GM19463 (cell line): Measurements from ENCODE around the gene CPAMD8.
A peak's percentile ranks its signal among the peaks of the same experiment; 100 is the strongest.

Experiments
- ATAC-seq: cut with Tn5 transposase; IDR thresholded peaks from one replicate; pipeline ENCODE4 v1.9.1; 2021; ENCODE audit warnings: mild to moderate bottlenecking, moderate library complexity; ENCODE audit not compliant: unreplicated experiment

CPAMD8 gene

GRCh38 chr19:16896146-16897028 is 130.2 kb downstream of the CPAMD8 start:
- peak; percentile 18 for ATAC-seq

DNA sequence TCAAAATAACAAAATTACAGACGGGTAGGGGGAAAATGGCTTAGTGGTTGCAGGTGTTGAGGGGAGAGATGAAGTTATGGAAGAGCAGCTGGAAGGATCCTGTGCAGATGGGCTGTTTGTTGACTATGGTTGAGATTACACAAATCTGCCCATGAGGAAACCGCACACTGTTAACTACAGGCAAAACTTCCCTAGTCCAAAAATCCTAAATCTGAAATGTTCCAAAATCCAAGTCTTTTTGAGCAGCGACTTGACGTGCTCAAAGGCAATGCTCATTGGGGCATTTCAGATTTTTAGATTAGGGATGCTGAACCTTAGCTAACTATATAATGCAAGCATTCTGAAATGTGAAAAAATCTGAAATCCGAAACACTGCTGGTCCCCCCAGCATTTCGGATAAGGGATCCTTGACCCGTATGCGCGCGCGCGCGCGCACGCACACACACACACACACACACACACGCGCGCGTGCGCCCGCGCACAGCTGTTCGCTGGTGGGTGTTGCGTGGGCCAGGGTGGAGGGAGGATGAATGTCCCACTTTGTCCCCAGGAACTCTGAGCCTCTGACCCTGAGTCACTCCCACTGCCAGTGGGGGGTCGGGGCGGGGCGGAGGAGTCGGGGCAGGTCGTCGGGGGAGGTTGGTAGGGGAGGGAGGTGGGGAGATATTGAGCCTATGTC is 131.0 kb downstream of the CPAMD8 start:
- ATAC-seq, result no peak

DNA sequence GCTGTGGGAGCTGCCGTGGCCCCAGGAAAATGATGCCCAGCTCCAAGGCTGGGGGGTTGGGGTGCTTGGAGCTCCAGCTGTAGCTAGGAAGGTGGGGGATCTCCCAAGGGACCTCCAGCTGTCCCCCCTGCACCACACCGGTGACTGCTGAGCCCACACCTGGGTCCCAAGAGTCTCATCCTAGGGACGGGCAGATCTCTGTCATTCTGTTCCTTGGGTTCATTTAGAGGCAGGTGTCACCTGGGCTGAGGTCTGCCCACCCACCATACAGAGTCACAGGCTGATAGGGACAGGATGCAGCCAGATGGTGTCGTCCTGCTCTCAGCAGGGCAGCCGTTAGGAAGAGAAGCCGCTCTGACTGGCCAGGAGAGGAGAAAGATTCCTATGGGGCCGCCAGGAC is 132.5 kb downstream of the CPAMD8 start:
- no peak for ATAC-seq

- ATAC-seq, result no peak
Observed at GRCh38 chr19:16893686-16893989, 133.0 kb downstream of the CPAMD8 start.

GRCh38 chr19:16892868-16893685 is 133.5 kb downstream of the CPAMD8 start:
- peak; percentile 36 for ATAC-seq

GRCh38 chr19:16892436-16892835 is 134.2 kb downstream of the CPAMD8 start:
- no peak for ATAC-seq

- no peak for ATAC-seq
Observed at GRCh38 chr19:16891696-16892382, 134.8 kb downstream of the CPAMD8 start.

DNA sequence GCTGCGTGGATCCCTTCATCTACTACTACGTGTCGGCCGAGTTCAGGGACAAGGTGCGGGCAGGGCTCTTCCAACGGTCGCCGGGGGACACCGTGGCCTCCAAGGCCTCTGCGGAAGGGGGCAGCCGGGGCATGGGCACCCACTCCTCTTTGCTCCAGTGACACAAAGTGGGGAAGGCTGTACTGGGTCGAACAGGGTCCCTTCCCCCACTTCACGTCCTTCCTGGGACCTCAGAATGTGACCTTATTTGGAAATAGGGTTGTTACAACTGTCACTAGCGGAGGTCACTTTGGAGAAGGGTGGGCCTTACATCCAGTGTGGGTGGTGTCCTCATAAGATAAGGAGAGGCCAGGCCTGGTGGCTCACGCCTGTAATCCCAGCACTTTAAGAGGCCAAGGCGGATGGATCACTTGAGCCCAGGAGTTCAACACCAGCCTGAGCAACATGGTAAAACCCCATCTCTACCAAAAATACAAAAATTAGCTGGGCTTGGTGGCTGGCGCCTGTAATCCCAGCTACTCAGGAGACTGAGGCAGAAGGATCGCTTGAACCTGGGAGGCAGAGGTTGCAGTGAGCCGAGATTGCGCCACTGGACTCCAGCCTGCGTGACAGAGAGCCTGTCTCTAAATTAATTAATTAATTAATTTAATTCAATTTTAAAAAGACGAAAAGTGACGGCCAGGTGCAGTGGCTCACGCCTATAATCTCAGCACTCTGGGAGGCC is 136.0 kb downstream of the CPAMD8 start:
- no peak for ATAC-seq

GRCh38 chr19:16889883-16890460 is 136.6 kb downstream of the CPAMD8 start:
- no peak for ATAC-seq

DNA sequence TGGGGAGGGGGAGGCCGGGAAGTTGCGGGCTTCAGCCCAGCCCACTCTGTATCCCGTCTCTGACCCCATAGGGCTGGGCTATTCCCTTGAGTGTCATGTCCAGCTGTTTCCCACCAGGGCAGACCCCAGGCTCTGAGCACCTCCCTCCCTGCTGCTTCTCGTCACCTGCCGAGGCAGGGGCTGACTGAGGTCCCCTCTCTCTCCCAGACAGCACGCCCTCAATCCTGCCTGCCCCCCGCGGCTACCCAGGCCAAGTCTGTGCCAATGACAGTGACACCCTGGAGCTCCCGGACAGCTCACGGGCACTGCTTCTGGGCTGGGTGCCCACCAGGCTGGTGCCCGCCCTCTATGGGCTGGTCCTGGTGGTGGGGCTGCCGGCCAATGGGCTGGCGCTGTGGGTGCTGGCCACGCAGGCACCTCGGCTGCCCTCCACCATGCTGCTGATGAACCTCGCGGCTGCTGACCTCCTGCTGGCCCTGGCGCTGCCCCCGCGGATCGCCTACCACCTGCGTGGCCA is 137.2 kb downstream of the CPAMD8 start:
- no peak for ATAC-seq

DNA sequence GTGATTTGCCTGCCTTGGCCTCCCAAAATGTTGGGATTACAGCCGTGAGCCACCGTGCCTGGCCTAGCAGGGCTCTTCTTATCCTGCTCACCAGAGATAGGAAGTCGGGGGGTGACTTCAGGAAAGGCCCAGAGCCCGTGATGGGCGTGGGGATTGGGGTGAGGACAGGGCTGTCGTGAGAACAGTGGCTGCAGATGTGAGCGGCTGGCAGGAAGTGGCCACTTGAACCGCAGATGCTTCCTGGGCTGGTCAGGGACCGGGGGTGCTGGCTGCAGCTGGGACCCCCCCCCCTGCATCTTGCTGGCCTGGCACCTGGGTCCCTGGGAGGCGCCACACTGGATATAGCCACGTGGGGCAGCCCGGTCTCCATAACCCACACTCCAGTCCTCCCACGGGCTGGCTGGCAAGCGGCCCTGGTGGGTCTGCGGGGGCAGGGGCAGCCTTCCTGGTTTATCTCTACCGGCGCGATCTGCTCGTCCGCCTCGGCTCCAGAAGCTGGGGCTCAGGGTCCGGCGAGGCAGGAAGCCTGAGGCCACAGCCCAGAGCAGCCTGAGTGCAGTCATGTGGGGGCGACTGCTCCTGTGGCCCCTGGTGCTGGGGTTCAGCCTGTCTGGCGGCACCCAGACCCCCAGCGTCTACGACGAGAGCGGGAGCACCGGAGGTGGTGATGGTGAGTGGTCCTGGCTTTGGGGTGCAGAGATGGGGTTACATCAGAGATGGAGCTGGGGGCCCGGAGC is 137.8 kb downstream of the CPAMD8 start, which contains the start of gene F2RL3:
Gene F2RL3, plus strand, starts transcription at position 371 of the 737 bp plus-strand sequence. Its CDS starts 191 bp downstream, at position 562.
- no peak for ATAC-seq

- ATAC-seq, result no peak
Observed at GRCh38 chr19:16887353-16888265, 139.0 kb downstream of the CPAMD8 start.

- ATAC-seq, result no peak
Observed at GRCh38 chr19:16886305-16886880, 140.2 kb downstream of the CPAMD8 start.

- no peak for ATAC-seq
Observed at GRCh38 chr19:16885166-16885565, 141.4 kb downstream of the CPAMD8 start.

DNA sequence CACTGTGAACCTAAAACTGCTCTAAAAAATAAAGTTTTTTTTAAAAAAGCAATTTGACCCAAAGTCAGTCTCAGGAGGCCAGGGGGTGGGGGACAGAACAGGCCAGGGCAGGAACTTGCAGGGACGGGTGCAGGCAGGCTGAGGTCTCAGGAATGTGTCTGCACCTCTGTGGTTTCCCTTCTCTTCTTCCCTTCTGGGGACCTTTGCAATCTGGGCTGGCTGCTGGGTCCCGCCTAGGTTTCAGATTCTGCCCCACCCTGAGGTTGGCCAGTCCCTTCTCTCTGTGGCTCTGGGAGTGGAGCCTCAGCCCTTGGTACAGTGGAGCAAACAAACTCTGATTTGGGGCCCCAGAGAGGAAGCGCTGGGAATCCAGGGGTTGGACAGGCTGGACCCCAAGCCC is 143.1 kb downstream of the CPAMD8 start:
- ATAC-seq, result no peak

- ATAC-seq, result no peak
Observed at GRCh38 chr19:16882146-16882545, 144.5 kb downstream of the CPAMD8 start.

GRCh38 chr19:16880884-16881554 is 145.6 kb downstream of the CPAMD8 start:
- ATAC-seq, result no peak
